ENCODE results near the gene CIBAR2.
"Not testable (repeated sequence)": the region's sequence is repeated elsewhere in the genome, so short reads cannot be mapped to it uniquely, and the experiment has no call there.

The CIBAR2 gene

GRCh38 chr16:85123891-85124635, 11.8 kb upstream of the CIBAR2 start:
- no peak for DNase-seq (ENCODE audit: low read depth)
- TF ChIP-seq, protein P1, sequence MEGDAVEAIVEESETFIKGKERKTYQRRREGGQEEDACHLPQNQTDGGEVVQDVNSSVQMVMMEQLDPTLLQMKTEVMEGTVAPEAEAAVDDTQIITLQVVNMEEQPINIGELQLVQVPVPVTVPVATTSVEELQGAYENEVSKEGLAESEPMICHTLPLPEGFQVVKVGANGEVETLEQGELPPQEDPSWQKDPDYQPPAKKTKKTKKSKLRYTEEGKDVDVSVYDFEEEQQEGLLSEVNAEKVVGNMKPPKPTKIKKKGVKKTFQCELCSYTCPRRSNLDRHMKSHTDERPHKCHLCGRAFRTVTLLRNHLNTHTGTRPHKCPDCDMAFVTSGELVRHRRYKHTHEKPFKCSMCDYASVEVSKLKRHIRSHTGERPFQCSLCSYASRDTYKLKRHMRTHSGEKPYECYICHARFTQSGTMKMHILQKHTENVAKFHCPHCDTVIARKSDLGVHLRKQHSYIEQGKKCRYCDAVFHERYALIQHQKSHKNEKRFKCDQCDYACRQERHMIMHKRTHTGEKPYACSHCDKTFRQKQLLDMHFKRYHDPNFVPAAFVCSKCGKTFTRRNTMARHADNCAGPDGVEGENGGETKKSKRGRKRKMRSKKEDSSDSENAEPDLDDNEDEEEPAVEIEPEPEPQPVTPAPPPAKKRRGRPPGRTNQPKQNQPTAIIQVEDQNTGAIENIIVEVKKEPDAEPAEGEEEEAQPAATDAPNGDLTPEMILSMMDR (IDR thresholded peaks at IDR 0.05; ENCODE audit: insufficient read depth, low read depth, low read length, missing control alignments), result no peak
- H3K4me3 ChIP-seq (ENCODE audit: low read depth, low read length), result no peak overlapping the region

DNA sequence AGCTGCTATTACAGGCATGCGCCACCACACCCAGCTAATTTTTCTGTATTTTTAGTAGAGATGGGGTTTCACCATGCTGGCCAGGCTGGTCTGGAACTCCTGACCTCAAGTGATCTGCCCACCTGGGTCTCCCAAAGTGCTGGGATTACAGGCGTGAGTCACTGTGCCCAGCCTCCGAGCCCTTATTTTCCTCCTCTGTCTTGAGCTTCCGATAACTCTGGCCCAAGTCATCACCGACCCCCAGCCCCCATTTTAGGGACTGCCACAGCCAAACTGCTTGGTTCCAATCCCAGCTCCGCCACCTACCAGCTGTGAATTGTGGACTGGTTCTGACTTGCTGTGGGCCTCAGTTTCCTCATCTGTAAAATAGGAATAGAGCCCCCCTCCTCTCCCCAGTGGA, 11.2 kb upstream of the CIBAR2 start:
- DNase-seq (ENCODE audit: low read depth); H3K4me3 ChIP-seq (ENCODE audit: low read depth, low read length): not testable (repeated sequence)

- TF ChIP-seq, protein P1 (IDR thresholded peaks at IDR 0.05; ENCODE audit: insufficient read depth, low read depth, low read length, missing control alignments), result no peak
- no peak overlapping the region for H3K4me3 ChIP-seq (ENCODE audit: low read depth, low read length)
- no peak for DNase-seq (ENCODE audit: low read depth)
These were observed 7.7 kb upstream of the CIBAR2 start for GRCh38 chr16:85120006-85120340.

DNA sequence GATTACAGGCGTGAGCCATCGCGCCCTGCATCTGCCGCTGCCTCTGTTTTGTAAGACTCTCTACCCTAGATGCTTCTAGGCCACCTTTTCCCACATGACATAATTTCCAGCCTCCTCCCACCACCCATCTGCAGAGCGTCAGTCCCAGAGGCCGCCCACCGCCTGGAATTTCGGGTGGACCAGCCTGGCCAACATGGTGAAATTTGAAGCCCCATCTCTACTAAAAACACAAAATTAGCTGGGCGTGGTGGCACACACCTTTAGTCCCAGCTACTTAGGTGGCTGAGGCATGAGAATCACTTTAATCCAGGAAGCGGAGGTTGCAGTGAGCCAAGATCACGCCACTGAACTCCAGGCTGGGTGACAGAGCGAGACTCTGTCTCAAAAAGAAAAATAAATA, 5.1 kb upstream of the CIBAR2 start:
- H3K4me3 ChIP-seq (ENCODE audit: low read depth, low read length), result no peak overlapping the region
- TF ChIP-seq, protein P1 (IDR thresholded peaks at IDR 0.05; ENCODE audit: insufficient read depth, low read depth, low read length, missing control alignments), result no peak
- no peak for DNase-seq (ENCODE audit: low read depth)

DNA sequence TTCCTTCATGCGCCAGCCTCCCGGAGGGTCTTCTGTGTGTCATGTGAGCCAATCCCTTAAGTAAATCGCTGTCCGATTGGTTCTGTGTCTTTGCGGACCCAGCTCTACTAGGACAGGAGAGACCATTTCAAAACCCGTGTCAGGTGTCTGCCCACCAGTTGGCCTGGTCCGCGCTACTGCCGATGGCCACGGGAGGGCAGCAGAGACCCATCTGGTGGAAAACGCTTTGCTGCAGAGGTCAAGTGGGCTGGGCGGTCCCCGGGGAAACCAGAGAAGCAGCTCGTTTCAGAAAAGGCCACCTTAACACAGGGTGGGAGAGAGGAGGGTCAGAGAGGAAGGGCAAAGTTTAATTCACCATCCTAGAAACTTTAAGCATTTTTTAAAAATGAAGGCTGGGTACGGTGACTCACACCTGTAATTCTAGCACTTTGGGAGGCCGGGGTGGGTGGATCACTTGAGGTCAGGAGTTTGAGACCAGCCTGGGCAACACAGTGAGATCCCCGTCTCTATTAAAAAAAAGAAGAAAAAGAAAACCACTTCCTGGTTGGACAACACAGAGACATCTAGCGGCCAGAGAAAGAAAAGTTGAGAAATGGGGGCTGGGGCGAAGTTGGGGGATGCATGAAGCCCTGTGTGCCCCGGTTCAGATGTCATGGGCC, 2.8 kb upstream of the CIBAR2 start:
- DNase-seq (ENCODE audit: low read depth), result peak; percentile 90
- H3K4me3 ChIP-seq (ENCODE audit: low read depth, low read length), result no peak overlapping the region
- TF ChIP-seq, protein P1 (IDR thresholded peaks at IDR 0.05; ENCODE audit: insufficient read depth, low read depth, low read length, missing control alignments), result peak; percentile 99

GRCh38 chr16:85113913-85114312, 1.6 kb upstream of the CIBAR2 start:
- DNase-seq (ENCODE audit: low read depth), result no peak
- TF ChIP-seq, protein P1 (IDR thresholded peaks at IDR 0.05; ENCODE audit: insufficient read depth, low read depth, low read length, missing control alignments), result no peak

GRCh38 chr16:85113168-85113733, 979 bp upstream of the CIBAR2 start:
- no peak overlapping the region for H3K4me3 ChIP-seq (ENCODE audit: low read depth, low read length)
- TF ChIP-seq, protein P1 (IDR thresholded peaks at IDR 0.05; ENCODE audit: insufficient read depth, low read depth, low read length, missing control alignments), result no peak
- DNase-seq (ENCODE audit: low read depth), result no peak

More at GRCh38 chr16:85113913-85114312, 1.6 kb upstream of the CIBAR2 start:
- no peak overlapping the region for H3K4me3 ChIP-seq (ENCODE audit: low read depth, low read length)

All from GM12865 (cell line).